Measurements from ENCODE around the gene UBIAD1. TPM values are rescaled to one million over a fixed set of nuclear protein-coding genes. Genes with fewer than 3 reads are reported as not detected.

UBIAD1 gene
- total RNA-seq, 6 donors from 2014 or later: 5.9 to 20.8 (median 15.7) TPM

DNA sequence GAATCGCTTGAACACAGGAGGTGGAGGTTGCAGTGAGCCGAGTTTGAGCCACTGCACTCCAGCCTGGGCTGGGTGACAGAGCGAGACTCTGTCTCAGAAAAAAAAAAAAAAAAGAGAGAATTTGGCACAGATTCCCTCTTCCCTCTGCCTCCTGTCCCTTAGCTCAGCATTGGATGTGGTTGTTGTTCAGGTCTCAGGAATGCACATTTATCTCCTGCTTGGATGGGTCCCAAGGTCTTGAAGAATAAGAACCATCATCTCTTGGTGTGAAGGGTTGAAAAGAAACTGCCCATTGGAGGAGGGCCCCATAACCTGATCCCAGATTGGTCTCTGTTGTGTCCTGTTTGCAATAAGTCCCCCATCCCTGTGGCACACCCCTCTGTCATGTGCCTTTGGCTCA is 34.9 kb downstream of the UBIAD1 start:
- no peaks in the 10 kb centered on the region for H3K9me3 ChIP-seq
- DNase-seq: no peak
- 77 to 79% methylated on average over 3 of the region's 3 CpGs for WGBS, 2 donors
- H3K27ac ChIP-seq: no peak overlapping the region
- no peak overlapping the region for H3K4me3 ChIP-seq
- TF ChIP-seq POLR2AphosphoS5 (IDR thresholded peaks at IDR 0.05) (no peak), POLR2A (IDR thresholded peaks at IDR 0.05) (no peak), EP300 (IDR thresholded peaks at IDR 0.05) (no peak)
- TF ChIP-seq, protein P1, sequence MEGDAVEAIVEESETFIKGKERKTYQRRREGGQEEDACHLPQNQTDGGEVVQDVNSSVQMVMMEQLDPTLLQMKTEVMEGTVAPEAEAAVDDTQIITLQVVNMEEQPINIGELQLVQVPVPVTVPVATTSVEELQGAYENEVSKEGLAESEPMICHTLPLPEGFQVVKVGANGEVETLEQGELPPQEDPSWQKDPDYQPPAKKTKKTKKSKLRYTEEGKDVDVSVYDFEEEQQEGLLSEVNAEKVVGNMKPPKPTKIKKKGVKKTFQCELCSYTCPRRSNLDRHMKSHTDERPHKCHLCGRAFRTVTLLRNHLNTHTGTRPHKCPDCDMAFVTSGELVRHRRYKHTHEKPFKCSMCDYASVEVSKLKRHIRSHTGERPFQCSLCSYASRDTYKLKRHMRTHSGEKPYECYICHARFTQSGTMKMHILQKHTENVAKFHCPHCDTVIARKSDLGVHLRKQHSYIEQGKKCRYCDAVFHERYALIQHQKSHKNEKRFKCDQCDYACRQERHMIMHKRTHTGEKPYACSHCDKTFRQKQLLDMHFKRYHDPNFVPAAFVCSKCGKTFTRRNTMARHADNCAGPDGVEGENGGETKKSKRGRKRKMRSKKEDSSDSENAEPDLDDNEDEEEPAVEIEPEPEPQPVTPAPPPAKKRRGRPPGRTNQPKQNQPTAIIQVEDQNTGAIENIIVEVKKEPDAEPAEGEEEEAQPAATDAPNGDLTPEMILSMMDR (IDR thresholded peaks at IDR 0.05): no peak
- H3K36me3 ChIP-seq: no peaks in the 10 kb centered on the region
- ATAC-seq (ENCODE audit: low FRiP score in 2 of 2): no peak
- H3K4me1 ChIP-seq: peaks cover 0 to 6% (median 0%) of the 10 kb centered on the region in 4 donors
- no peaks in the 10 kb centered on the region for H3K27me3 ChIP-seq

DNA sequence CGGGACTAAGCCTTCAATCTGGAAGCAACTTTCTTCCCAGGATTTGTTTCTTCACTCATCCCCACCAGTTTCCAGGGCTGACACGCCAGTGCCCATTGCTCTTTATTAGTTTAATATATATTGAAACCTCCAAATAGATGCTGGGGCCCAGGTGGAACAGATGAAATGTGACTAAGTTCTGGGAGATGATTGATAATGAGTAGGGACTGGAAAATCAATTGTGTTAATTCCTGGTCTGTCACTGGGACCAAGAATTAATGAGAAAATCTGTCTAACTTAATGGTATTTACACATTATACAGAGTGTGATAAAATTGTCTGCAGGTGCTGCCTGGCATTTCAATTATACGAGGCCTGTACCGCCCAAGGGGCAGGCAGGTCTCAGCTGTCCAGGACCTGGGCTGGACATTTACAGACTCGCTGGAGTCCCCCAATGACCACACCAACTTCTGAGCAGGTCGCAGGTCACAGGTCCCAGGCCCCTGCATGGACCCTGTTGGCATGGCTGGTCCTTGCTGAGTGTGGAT is 35.8 kb downstream of the UBIAD1 start:
- no peak for TF ChIP-seq POLR2A (IDR thresholded peaks at IDR 0.05)
- no peak for TF ChIP-seq EP300 (IDR thresholded peaks at IDR 0.05)
- no peak for TF ChIP-seq POLR2AphosphoS5 (IDR thresholded peaks at IDR 0.05)
- TF ChIP-seq, protein P1 (IDR thresholded peaks at IDR 0.05): no peak
- no peak for ATAC-seq (ENCODE audit: low FRiP score in 2 of 2)
- 89 to 92% methylated on average over 4 to 6 of the region's 6 CpGs for WGBS, 2 donors
- no peak for DNase-seq
- H3K27me3 ChIP-seq: no peaks in the 10 kb centered on the region
- no peaks in the 10 kb centered on the region for H3K9me3 ChIP-seq
- peaks cover 0 to 6% (median 0%) of the 10 kb centered on the region in 4 donors for H3K4me1 ChIP-seq
- no peak overlapping the region for H3K27ac ChIP-seq
- no peaks in the 10 kb centered on the region for H3K36me3 ChIP-seq
- H3K4me3 ChIP-seq: no peak overlapping the region

DNA sequence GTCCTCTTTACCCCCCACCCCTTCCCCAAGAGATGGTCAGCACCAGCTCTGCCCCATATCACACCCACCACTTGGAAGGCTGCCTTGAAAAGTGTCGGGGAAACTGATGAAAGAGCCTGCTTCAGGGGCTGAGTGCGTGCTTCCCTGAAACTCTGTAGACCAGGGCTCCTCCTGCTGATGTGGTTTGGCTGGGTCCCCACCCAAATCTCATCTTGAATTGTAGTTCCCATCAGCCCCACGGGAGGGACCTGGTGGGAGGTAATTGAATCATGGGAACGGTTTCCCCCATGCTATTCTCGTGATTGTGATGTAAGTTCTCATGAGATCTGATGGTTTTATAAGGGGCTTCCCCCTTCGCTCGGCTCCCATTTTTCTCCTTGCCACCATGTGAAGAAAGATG is 36.4 kb downstream of the UBIAD1 start:
- no peaks in the 10 kb centered on the region for H3K9me3 ChIP-seq
- H3K4me3 ChIP-seq: no peak overlapping the region
- ATAC-seq (ENCODE audit: low FRiP score in 2 of 2) (no peak), DNase-seq (no peak)
- H3K36me3 ChIP-seq: no peaks in the 10 kb centered on the region
- H3K4me1 ChIP-seq: peaks cover 0 to 6% (median 0%) of the 10 kb centered on the region in 4 donors
- TF ChIP-seq POLR2AphosphoS5 (IDR thresholded peaks at IDR 0.05) (no peak), EP300 (IDR thresholded peaks at IDR 0.05) (no peak), POLR2A (IDR thresholded peaks at IDR 0.05) (no peak)
- TF ChIP-seq, protein P1 (IDR thresholded peaks at IDR 0.05): no peak
- H3K27ac ChIP-seq: no peak overlapping the region
- 92 to 94% methylated on average over 7 of the region's 7 CpGs for WGBS, 2 donors
- H3K27me3 ChIP-seq: no peaks in the 10 kb centered on the region

DNA sequence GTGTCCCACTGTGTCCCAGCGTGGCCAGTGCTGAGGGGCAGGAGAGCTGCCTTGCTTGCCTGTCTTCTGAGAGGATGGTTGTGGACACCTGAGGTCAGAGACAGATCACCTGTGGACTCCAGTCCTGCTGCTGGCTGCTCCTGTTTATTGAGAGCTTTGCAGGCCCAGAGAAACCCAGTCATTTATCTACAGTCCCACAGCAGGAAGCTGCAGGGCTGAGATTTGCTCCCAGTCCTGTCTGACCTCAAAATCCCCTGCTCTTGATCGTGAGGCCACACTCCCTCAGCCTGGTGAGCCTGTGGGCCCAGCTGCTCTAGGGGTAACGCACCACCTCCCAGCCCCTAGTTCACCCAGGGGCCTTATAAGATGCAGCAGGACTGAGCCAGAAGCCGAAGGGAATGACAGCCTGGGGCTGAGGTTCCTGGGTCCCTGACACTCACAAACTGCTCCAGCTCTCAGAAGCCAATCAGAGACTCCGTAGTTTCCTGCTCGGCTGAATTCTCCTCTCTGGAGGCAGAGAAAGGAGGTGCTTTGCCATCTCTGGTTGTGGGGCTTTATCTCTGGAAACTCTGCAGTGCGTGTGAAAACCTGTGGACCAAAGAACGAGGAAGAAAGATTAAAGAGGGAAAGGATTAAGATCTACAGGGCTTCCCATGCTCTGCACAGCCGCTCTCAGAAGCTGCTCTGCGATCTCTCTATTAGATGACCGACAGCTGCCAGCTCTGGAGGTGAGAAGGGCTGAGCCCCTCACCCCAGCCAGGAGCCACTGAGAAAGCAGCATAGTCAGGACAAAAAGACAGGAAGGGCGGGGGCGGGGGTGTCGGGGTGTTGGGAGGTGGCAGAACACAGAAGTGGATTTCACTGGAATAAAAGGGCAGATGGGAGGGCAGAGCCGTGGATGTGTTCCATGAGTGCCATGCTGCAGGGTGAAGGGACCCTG is 39.1 kb downstream of the UBIAD1 start:
- no peaks in the 10 kb centered on the region for H3K9me3 ChIP-seq
- no peak overlapping the region for H3K4me3 ChIP-seq
- TF ChIP-seq POLR2AphosphoS5 (IDR thresholded peaks at IDR 0.05) (no peak), POLR2A (IDR thresholded peaks at IDR 0.05) (no peak), EP300 (IDR thresholded peaks at IDR 0.05) (no peak)
- TF ChIP-seq, protein P1 (IDR thresholded peaks at IDR 0.05): no peak
- 52 to 54% methylated on average over 15 of the region's 15 CpGs for WGBS, 2 donors
- ATAC-seq (ENCODE audit: low FRiP score in 2 of 2) (no peak), DNase-seq (no peak)
- H3K36me3 ChIP-seq: no peaks in the 10 kb centered on the region
- peaks cover 0 to 6% (median 0%) of the 10 kb centered on the region in 4 donors for H3K4me1 ChIP-seq
- no peak overlapping the region for H3K27ac ChIP-seq
- H3K27me3 ChIP-seq: no peaks in the 10 kb centered on the region
